Kidney capillary endothelial cell (primary cell): Measurements from ENCODE around the gene PATJ.
"Not testable (repeated sequence)": the region's sequence is repeated elsewhere in the genome, so short reads cannot be mapped to it uniquely, and the experiment has no call there.

ENCODE experiments used
- DNase-seq: peaks from one replicate; pipeline ENCODE4 v3.0.0-alpha.2; 2018; ENCODE audit warnings: low spot score

Gene PATJ

DNA sequence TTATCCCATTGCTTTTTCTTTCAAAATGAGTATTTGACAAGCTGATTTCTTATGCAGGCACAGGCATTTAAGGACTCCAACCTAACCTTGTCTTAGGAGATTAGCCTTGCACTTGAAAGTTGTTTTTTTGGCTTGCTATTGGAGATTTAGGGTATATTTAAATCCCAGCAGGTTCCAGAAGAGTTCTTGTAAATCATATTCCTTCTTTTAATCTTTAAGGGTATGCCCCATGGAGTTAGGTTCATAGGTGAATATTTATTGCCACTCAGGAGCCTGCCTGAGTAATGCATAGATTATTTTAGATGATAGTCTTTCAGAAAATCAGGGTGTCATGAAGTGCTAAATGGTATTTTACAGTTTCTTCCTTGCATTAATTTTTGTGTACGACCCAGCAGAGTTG, 146.5 kb downstream of the PATJ start:
- DNase-seq: no peak

DNA sequence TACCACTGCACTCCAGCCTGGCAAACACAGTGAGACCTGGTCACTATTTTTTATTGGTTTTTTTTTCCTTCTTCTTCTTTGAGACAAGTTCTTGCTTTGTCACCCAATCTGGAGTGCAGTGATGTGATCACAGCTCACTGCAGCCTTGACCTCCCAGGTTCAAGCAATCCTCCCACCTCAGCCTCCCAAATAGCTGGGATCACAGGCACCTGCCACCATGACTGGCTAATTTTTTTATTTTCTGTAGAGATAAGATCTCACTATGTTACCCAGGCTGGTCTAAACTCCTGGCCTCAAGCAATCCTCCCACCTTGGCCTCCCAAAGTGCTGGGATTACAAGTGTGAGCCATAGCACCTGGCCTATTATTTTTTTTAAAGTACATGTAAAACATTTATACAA, 148.2 kb downstream of the PATJ start:
- DNase-seq: not testable (repeated sequence)

DNA sequence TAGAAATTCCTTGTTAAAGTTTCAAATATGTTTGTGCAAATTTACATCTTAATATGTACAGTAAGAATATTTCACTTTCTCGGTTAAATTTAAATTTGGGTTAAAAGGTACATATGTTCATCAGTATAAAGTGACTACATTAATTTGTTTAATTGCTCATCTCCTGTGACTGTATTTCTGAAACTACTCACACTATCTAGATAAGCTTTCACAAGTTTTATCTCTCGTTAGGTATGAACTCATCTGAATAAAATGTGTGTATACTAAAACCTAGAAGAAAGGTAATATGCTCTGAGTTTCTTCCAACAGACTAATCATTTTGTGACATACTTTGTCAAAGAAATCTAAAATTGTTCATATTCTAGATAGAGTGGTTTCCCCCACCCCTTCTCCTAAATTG, 150.7 kb downstream of the PATJ start:
- no peak for DNase-seq

DNA sequence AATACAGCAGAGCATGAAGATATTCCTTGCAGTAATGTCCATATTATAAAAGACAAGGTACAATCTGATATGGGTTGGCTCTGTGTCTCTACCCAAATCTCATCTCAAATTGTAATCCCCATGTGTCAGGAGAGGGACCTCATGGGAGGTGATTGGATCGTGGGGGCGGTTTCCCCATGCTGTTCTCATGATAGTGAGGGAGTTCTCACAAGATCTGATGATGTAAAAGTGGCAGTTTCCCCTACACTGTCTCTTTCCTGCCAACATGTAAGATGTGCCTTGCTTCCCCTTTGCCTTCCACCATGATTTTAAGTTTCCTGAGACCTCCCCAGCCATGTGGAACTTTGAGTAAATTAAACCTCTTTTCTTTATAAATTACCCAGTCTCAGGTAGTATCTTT, 152.0 kb downstream of the PATJ start:
- DNase-seq: not testable (repeated sequence)

DNA sequence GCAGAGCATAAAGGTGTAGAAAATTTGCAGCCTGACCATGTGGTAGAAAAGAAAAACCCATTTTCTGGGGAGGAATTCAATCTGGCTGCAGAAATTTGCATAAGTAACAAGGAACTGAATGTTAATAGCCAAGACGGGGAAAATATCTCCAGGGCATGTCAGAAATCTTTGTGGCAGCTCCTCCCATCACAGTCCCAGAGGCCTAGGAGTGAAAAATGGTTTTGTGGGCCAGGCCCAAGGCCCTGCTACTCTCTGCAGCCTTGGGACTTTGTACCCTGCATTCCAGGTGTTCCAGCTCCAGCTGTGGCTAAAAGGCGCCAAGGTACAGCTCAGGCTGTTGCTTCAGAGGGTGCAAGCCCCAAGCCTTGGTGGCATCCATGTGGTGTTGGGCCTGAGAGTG, 152.9 kb downstream of the PATJ start:
- DNase-seq: no peak

DNA sequence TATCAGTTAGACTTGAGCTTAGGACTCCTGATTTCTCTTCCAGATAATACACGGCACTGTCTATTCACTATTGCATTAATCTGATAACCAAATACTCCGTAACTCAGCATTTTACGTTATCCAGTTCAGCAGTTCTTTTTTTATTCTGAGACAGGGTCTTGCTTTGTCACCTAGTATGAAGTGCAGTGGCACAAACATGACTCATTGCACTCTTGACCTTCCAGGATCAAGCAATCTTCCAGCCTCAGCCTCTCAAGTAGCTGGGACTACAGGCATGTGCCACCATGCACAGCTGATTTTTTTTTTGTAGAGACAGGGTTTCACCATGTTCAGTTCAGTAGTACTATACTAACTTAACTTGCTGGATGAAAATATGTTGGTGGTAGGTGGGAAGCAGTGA, 156.4 kb downstream of the PATJ start:
- DNase-seq: no peak

DNA sequence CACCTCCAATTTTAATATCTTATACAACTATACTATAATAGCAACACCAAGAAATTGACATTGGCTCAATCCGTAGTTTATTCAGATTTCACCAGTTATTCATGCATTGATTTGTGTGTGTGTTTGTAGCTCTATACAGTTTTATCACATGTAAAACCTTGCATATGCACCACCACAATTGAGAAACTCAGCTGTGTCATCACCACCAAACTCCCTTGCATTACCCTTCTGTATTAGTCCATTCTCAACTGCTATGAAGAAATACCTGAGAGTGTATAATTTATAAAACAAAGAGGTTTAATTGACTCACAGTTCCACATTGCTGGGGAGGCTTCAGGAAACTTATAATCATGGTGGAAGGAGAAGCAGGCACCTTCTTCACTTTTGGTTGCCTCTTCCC, 162.1 kb downstream of the PATJ start:
- no peak for DNase-seq

DNA sequence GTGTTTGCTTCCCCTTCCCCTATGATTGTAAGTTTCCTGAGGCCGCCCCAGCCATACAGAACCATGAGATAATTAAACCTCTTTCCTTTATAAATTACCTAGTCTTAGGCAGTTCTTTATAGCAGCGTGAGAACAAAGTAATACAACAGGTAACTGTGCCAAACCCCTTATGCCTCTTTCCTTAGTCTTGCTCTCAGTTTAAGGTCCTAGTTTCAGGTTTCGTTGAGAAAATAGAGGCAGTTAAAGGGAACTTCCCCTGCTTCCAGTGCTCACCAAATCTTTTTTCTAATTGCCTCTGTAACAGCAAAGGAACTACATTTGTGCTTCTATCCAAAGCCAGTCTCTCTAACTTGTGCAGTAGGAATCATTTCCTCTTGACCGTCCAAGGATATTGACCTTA, 164.8 kb downstream of the PATJ start:
- no peak for DNase-seq

DNA sequence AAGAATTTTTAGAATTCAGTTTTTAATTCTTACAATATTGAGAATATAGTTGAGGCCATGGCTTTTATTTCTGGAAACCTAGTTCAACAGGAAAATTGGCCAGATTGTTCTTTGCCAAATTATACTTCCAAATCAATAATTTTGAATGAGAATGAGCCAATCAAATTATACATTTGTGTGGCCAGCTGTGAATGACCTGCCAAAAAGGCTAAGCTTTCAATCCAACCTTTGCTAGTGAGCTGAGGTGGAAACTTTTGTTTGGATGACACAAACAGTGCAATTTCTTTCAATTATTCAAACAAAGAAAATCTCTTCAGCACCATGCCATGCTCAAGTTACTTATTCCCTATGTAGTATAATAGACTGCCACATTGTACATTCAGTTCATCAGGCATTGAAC, 167.8 kb downstream of the PATJ start:
- no peak for DNase-seq

DNA sequence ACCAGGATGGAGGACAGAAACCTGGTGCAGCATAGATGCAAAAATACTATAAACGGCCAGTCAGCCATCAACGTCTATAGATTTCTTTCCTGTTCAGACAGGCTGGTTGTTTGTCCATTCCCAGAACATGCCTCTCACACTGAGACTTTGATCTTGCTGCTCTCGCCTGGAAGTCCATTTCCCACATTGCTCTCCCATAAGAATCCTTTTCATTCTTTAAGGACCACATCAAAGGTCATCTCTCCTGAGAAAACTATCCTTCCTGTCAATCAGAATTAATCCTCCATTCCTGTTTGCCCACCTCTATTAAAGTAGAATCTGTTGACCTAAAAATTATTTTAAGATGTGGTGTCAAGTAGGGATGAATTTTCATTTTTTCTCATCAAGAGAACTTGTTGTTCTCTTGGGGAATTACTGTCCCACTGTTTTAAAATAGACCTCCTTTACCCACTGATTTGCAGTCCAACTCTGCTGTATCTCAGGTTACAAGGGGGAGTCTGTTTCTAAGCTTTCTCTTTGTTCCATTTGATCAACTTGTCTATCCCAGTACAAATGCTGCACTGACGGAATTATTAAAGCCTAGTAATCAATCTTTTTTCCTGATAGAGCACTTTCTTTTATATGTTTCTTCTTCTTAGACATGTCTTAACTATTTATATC, 172.7 kb downstream of the PATJ start:
- no peak for DNase-seq

DNA sequence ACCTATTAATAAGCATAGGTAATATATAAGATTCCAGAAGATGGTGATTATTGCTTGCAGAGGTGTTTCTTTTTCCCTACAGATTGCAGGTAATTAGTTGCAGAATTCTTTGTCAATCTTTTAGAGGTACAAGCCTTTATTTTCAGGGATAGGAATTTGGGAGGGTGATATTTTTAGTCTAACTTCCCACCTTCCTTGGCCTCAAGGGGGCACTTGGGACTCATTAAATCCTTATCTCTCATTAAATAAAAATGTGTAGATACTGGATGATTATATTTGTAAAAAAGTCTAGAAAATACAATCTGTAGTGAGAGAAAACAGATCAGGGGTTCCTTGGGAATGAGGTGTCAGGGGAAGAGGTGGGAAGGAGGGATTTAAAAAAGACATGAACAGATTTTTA, 179.2 kb downstream of the PATJ start:
- no peak for DNase-seq

DNA sequence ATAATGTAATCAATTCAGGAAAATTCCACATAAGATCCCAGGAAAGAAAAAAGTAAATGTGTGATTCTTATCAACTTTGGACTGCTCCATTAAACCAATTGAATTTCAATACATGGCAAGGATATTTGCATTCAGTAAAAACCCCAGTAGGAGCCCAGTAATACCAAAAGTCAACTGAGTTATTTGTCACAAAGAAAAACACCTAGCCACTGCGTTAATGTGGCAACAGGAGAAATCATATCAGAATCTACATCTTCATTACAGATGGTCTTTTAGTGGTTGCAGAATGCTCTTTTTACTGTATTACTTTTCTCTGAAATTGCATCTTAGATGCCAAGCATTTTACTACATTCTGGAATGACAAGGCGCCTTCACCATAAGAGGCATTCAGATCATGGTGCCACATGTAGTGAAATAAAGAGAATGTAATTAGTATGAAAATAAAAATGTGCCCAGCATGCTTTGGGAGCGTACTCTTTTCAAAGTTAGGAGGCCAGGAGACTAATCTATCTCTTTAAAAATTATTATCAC, 180.7 kb downstream of the PATJ start:
- no peak for DNase-seq

DNA sequence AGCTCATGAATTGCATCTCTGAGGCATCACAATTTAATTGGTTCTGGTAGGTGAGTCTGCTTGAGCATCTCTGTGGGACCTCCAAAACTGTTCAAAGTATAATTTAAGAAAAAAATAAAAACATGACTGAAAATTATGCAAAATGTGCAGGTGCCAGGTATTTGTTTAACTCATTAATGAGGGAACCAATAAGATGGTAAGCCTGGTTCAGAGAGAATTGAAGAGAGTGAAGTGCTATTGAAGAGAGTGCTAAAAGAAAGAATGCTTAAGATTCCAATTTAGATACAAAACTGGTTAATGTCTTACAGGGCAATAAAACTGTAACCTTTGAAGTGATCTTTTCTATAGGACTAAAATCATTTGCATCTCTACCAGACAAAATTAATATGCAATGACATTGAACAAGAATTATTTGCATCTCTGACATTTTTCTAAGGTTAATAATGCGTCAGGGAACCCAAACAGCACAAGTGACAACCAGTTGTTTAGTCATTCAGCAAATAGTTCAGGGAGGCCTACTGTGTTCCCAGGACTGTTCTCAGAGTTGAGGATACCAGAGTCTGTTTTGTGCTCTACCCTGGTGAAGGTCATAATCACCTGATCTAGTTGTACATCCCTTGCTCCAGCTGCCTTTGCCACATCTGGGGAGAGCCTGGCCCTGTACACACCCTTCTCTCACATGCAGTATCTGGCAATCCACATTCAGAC, 183.5 kb downstream of the PATJ start:
- DNase-seq: no peak

DNA sequence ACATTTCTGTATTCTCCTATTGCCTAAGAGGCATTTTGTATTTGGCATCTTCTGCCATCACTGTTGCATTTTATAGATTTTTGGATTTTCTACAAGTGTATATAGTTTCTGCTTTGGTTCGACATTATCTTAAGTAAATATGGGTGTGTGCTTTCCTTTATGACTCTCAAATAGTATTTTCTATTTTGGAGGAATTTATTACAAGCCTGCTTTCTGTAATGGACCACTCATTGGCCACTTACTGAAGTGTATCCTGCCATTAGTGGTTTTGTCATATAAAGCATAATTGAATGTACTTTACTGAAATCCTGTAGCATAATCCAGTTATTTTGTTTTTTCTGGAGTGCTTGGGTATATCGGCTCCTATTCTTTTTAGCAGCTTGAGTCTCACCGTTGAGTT, 184.3 kb downstream of the PATJ start:
- no peak for DNase-seq

DNA sequence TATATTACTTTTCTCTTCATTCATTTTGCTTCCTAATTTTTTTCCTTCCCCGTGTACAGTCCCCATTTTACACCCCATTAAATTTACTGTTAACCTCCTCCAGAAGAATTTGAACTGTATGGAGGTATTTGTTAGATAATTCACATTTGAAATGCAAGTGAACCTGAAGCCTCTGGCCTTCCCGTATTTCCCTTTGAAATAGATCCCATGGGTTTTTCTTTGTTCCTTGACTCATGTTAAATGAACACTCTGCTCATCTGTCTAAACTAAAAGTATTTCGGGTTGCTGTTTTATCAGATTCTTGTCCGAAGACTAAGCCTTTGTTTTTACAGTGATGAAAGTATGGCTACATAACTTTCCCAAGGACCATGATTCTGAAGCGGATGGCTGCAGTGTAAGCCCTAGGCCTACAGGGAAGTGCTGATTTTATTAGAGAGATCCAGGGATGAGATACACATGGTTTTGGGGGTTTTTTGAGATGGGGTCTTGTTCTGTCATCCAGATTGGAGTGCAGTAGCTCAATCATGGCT, 187.9 kb downstream of the PATJ start:
- DNase-seq: no peak

DNA sequence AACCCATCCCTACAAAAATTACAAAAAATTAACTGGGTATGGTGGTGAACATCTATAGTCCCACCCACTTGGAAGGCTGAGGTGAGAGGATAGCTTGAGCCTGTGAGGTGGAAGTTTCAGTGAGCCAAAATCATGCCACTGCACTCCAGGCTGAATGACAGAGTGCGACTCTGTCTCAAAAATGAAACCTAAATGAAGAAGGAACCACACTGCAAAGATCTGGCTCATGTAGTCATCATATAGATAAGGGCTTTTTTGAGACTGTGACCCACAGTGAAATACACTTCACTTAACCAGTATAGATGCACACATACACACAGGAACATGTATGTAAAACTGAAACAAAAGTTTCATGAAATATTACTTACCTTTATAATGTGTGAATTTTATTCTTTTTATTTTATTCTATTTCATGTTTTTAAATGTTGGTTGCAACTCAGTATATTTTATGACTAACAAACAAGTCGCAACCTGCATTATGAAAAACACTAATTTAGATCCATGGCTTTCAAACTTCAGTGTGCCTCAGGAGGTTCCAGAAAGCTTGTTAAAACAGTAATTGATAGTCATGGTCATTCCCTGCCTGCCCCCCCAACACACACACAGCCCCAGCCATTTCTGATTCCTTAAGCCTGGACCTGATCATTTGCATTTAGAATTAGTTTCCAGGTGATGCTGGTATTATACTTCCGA, 189.5 kb downstream of the PATJ start:
- no peak for DNase-seq

DNA sequence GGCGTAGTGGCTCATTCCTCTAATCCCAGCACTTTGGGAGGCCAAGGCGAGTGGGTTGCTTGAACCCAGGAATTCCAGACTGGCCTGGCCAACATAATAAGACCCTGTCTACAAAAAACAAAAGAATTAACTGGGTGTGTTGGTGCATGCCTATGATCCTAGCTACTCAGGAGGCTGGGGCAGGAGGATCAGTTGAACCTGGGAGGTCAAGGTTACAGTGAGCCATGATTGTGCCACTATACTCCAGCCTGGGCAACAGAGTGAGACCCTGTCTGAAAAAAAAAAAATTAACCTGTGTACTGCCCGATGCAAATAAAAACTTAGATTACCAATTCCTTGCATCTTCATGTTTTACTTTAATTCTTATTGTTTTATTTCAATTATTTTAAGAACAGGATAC, 193.2 kb downstream of the PATJ start:
- DNase-seq: no peak

DNA sequence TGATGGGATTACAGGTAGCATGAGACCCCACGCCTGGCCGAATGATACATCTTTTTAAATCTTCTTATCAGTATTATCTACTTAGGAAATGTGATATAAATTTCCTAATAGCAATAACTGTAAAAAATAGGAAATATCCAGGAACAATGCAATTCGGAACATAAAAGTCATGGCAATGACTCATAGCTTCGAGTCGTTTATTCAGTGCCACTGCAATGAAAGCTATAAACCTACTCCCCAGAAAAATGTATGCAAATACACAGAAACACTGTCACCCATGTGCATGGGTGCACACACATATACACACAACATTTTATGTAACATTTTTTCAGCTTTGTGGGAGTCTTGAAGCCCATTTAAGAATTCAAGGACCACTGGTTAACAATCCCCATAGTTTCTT, 194.6 kb downstream of the PATJ start:
- DNase-seq: peak; percentile 20

DNA sequence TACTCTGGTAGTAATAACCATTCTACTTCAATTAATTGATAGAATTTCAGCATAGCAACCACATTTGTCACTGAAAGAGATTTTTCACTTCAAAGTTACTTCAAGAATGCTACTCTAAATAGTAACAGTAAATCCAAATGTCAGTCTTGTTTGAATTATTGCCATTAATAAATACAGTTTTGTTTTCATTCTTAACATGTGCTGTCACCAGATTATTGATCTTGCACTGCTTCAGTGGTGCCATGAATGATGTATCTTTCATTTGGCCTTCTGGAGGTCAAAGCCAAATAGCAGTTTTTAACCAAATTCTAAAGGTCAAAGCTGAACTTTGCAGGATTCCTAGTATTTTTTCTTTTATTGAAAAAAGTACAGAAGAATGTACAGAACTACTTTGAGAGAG, 199.5 kb downstream of the PATJ start:
- DNase-seq: no peak

DNA sequence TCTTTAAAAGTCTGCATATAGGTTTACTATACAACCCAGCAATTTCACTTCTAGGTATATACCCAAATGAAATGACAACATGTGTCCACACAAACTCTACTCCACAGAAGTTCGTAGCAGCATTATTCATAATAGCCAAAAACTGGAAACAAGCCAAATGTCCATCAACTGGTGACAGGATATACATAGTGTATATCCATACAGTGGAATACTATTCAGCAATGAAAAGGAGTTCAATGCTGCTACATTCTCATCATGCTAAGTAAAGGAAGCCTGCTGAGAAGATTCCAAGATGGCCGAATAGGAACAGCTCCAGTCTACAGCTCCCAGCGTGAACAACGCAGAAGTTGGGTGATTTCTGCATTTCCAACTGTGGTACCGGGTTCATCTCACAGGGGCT, 200.6 kb downstream of the PATJ start:
- no peak for DNase-seq

DNA sequence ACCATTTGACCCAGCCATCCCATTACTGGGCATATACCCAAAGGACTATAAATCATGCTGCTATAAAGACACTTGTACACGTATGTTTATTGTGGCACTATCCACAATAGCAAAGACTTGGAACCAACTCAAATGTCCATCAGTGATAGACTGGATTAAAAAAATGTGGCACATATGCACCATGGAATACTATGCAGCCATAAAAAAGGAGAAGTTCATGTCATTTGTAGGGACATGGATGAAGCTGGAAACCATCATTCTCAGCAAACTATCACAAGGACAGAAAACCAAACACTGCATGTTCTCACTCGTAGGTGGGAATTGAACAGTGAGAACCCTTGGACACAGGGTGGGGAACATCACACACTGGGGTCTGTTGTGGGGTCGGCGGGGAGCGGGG, 206.4 kb downstream of the PATJ start:
- not testable (repeated sequence) for DNase-seq

DNA sequence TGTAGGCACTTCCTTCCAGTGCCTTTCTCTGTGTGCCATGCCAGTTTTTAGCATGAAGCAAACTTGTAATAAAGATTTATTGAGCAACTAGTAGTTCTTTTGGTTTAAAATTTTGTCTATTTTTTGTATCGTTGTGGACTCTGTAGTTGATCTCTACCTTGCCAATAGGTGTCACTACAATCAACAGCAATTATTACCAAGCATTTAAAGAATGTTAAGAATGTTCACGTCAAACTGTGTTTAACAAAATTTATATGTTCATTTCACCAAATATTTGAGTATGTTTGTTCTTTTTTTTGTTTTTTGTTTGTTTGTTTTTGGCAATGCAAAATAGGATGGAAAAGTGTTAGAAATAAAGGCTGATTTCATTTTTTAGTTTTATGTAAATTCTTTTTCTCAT, 208.1 kb downstream of the PATJ start:
- DNase-seq: peak; percentile 22
